ENCODE results near the gene ZBTB25.

DNA sequence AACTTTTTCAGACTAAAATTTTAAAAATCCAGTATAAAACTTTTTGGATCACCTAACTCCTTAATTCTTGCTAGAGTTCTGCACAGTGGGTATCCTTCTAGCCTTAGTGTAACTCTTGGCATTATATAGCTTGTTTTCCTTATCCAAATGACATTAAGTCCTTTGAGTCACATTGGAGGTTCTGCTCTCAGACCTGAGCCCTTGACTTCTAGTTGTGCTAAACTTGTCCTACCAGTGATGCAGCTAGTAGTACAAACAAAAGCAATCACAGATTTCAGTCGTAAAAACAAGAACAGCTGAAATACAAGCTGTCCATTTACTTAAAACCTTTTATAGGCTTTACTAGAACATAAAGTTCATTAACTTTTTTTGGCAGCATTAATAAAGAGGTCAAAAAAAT is 11.4 kb upstream of the ZBTB25 start:
- TF ChIP-seq YY1 (IDR thresholded peaks at IDR 0.05; ENCODE audit: insufficient read depth, insufficient read length) (no peak), SUZ12 (IDR thresholded peaks at IDR 0.05; ENCODE audit: extremely low read depth, insufficient read depth, insufficient read length) (no peak), ZNF274 (IDR thresholded peaks at IDR 0.05; ENCODE audit: low read depth, low read length) (no peak)

Data from NT2/D1 (cell line).